Suprapubic skin (tissue), 3 donors: Measurements from ENCODE around the gene SLC16A9.

Experiments
- CTCF ChIP-seq, 2 donors: fragments of 200-600 bp in 1 of 2; fragments of 450-650 bp in 1 of 2; sonication (generic) in 1 of 2; IDR thresholded peaks; one replicate each; pipeline ENCODE4 v1.5.1; 2016 to 2019; ENCODE audit warnings: antibody characterized with exemption in 2 of 2, mild to moderate bottlenecking in 1 of 2, moderate library complexity in 1 of 2
- POLR2A ChIP-seq, 2 donors: fragments of 450-650 bp; IDR thresholded peaks; one replicate each; pipeline ENCODE4 v1.6.1; 2017; ENCODE audit warnings: antibody characterized with exemption in 2 of 2, mild to moderate bottlenecking in 2 of 2, moderate library complexity in 2 of 2

- TF ChIP-seq CTCF (IDR thresholded peaks at IDR 0.05), result no peak
- TF ChIP-seq POLR2A (IDR thresholded peaks at IDR 0.05), result no peak
Observed at GRCh38 chr10:59631237-59631636, 78.4 kb downstream of the SLC16A9 start.
